HepG2 (cell line): Measurements from ENCODE around the gene ZNFX1. TPM values are rescaled to one million over a fixed set of nuclear protein-coding genes. Genes with fewer than 3 reads are reported as not detected.

ENCODE experiments used
- ATF6 ChIP-seq: sonication (generic); formaldehyde crosslinking; conservative IDR thresholded peaks from 2 replicates; pipeline ENCODE4 v1.4.0; 2020; ENCODE audit warnings: missing genetic modification reagents
- DMTF1 ChIP-seq: sonication (generic); formaldehyde crosslinking; IDR thresholded peaks from 2 replicates; pipeline ENCODE4 v1.4.0; 2020; ENCODE audit warnings: mild to moderate bottlenecking, missing genetic modification reagents
- GMEB1 ChIP-seq: sonication (generic); formaldehyde crosslinking; IDR thresholded peaks from 2 replicates; pipeline ENCODE4 v1.5.1; 2020; ENCODE audit warnings: missing genetic modification reagents, mild to moderate bottlenecking, borderline replicate concordance
- MAFG ChIP-seq: sonication (generic); formaldehyde crosslinking; IDR thresholded peaks from 2 replicates; pipeline ENCODE4 v1.5.1; 2020; ENCODE audit warnings: mild to moderate bottlenecking, missing genetic modification reagents
- MED13 ChIP-seq: sonication (generic); formaldehyde crosslinking; IDR thresholded peaks from 2 replicates; pipeline ENCODE4 v1.5.0; 2020; ENCODE audit warnings: missing genetic modification reagents
- NFYB ChIP-seq: sonication (generic); formaldehyde crosslinking; IDR thresholded peaks from 2 replicates; pipeline ENCODE4 v1.4.0; 2020; ENCODE audit warnings: missing genetic modification reagents
- PHF5A ChIP-seq: IDR thresholded peaks from one replicate; pipeline ENCODE4 v1.6.1; 2018; ENCODE audit warnings: low read depth, missing genetic modification reagents; ENCODE audit not compliant: unreplicated experiment
- POLR2A ChIP-seq, 2 experiments: IDR thresholded peaks; 2 replicates each; pipeline ENCODE4 v1.6.1; 2011; ENCODE audit warnings: low read depth in 2 of 2, low read length in 2 of 2, mild to moderate bottlenecking in 1 of 2, moderate library complexity in 1 of 2; ENCODE audit not compliant: insufficient read depth in 1 of 2
- RFXANK ChIP-seq: IDR thresholded peaks from 2 replicates; pipeline ENCODE4 v1.6.1; 2016
- TEAD3 ChIP-seq: optimal IDR thresholded peaks from 2 replicates; pipeline ENCODE3; 2016; ENCODE audit warnings: borderline replicate concordance
- ZBTB10 ChIP-seq: sonication (generic); formaldehyde crosslinking; IDR thresholded peaks from 2 replicates; pipeline ENCODE4 v1.4.0; 2020; ENCODE audit warnings: missing genetic modification reagents, borderline replicate concordance
- ZBTB34 ChIP-seq: sonication (generic); formaldehyde crosslinking; IDR thresholded peaks from 2 replicates; pipeline ENCODE4 v1.8.0; 2022; ENCODE audit warnings: mild to moderate bottlenecking, missing genetic modification reagents
- ZNF143 ChIP-seq: sonication (generic); formaldehyde crosslinking; IDR thresholded peaks from 2 replicates; pipeline ENCODE4 v1.4.0; 2020; ENCODE audit warnings: missing genetic modification reagents
- ZNF383 ChIP-seq: sonication (generic); formaldehyde crosslinking; IDR thresholded peaks from 2 replicates; pipeline ENCODE4 v1.4.0; 2020; ENCODE audit warnings: missing genetic modification reagents, mild to moderate bottlenecking, borderline replicate concordance
- ZNF512B ChIP-seq: sonication (generic); formaldehyde crosslinking; IDR thresholded peaks from 2 replicates; pipeline ENCODE4 v1.5.1; 2020; ENCODE audit warnings: missing genetic modification reagents, mild to moderate bottlenecking, borderline replicate concordance
- polyA plus RNA-seq, 8 experiments: library from polyadenylated mRNA; depleted of rRNA in 3 of 8; stranded (reverse) in 7 of 8; unstranded in 1 of 8; fragments of >200 nt; fragmentation: Illumina TruSeq in 4 of 8; extraction: Trizol in 4 of 8; gene quantifications; 2 replicates each; pipeline versions ENCODE4 v1.2.1 to v1.2.3, GENCODE V29; 2011 to 2016; ENCODE audit warnings: low read depth in 4 of 8, missing spikeins in 1 of 8, mixed read lengths in 1 of 8; ENCODE audit not compliant: insufficient read depth in 1 of 8
- total RNA-seq, 5 experiments: library from RNA; depleted of rRNA; stranded (reverse); fragments of >200 nt; fragmentation: Illumina TruSeq; extraction: Trizol; gene quantifications; 2 replicates each; pipeline ENCODE4 v1.2.3, GENCODE V29; 2016; ENCODE audit warnings: low read depth in 1 of 5

Gene ZNFX1
- total and polyA plus RNA-seq, 2 of the 13 experiments (the other 11 are each of a cell fraction or from before 2014, with no cell fraction given): 2.9 to 11.1 TPM

- TF ChIP-seq DMTF1 (CRISPR knock-in tag): no peak
- TF ChIP-seq ZBTB34 (CRISPR knock-in tag): no peak
- no peak for TF ChIP-seq ZNF383 (CRISPR knock-in tag)
- no peak for TF ChIP-seq RFXANK (CRISPR knock-in tag)
- no peak for TF ChIP-seq ZNF143 (CRISPR knock-in tag)
- peak; percentile 56; the same call in 1 of the 2 replicates for TF ChIP-seq NFYB
- no peak for TF ChIP-seq TEAD3 (CRISPR knock-in tag)
- TF ChIP-seq PHF5A: no peak
- TF ChIP-seq POLR2A (IDR thresholded peaks at IDR 0.05; ENCODE audit: insufficient read depth in 1 of 2, low read depth in 2 of 2, low read length in 2 of 2): peak in 1 of 2 experiments; percentile 62
- no peak for TF ChIP-seq ZBTB10 (CRISPR knock-in tag)
- TF ChIP-seq MAFG (CRISPR knock-in tag): no peak
- no peak for TF ChIP-seq ATF6
- TF ChIP-seq GMEB1: no peak
- TF ChIP-seq ZNF512B (CRISPR knock-in tag): no peak
- no peak for TF ChIP-seq MED13 (CRISPR knock-in tag)
These were observed 9.1 kb upstream of the ZNFX1 start (continued) for GRCh38 chr20:49286689-49287551.
